ENCODE data around the gene TREH.
A peak's percentile ranks its signal among the peaks of the same experiment; 100 is the strongest.
"Not testable (repeated sequence)": the region's sequence is repeated elsewhere in the genome, so short reads cannot be mapped to it uniquely, and the experiment has no call there.

The TREH gene

GRCh38 chr11:118628031-118628430, 51.4 kb downstream of the TREH start:
- DNase-seq = no peak

DNA sequence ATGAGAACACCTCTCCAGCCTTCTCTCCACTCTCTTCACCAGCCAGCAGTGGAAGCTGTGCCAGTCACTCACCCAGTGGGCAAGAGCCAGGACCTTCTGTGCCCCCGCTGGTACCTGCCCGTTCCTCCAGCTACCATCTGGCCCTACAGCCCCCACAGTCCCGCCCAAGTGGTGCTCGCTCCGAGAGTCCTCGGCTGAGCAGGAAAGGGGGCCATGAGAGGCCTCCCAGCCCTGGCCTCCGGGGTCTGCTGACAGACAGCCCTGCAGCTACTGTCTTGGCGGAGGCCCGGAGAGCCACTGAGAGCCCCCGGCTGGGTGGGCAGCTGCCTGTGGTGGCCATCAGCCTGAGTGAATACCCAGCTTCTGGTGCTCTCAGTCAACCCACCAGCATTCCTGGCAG, 51.9 kb downstream of the TREH start:
- no peak for DNase-seq

GRCh38 chr11:118625976-118626375, 53.5 kb downstream of the TREH start:
- peak; percentile 61 for DNase-seq

- no peak for DNase-seq
Observed at GRCh38 chr11:118625036-118625690, 54.3 kb downstream of the TREH start.

DNA sequence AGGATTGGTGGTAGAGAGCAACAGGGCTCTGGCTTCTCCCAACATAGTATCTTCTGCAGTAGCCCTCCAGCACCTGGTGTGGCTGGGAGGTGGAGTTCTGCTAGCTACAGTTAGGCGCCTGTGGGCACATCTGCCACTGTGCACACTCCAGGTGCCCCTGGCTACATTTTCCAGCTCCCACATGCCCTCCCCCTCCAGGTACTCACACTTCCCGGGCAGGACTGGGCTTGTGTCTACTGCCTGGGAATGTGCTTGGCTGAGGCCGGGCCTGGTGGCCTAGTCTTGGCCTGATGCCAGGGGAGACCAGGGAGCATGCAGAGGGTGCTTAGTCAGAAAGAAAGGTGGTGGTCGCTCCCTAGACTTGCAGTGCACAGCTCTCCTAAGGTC, 56.2 kb downstream of the TREH start:
- no peak for DNase-seq

GRCh38 chr11:118622376-118623268, 56.8 kb downstream of the TREH start:
- no peak for DNase-seq

GRCh38 chr11:118621784-118622375, 57.6 kb downstream of the TREH start:
- no peak for DNase-seq

DNA sequence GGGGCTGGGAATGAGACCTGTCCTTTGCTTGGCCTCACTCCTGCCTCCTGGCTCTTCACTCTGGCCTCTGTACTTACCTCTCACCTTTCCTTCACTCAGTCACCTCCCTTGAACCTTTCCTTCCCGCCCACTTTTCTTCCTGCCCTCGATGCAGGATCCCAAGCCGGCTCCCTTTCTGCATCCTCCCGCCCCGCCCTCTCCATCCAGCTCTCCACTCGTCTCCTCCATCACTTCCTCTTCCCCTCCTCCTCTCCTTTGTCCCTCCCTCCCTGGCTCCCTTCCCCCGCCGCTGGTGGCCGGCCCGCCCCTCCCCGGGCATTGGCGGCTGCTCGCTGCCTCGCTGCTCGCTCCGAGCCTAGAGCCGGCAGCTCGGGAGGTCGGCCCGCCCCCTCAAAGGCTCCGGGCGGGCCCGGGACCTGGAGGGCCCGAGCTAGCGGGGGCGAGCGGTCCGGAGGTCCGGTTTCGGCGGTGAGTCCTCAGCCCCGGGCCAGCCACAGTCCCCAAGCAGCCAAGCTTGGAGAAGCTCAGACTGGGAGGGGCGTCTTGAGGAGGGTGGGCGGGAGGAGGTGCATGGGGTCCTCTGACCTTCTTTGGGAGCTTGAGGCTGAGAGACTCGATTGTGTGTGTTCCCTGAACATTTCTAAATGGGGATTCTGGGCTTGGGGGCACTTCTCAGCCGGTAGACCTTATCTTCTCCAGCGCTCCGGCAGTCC, 58.2 kb downstream of the TREH start:
- DNase-seq = peak; percentile 67

GRCh38 chr11:118620529-118621070, 58.9 kb downstream of the TREH start:
- no peak for DNase-seq

- DNase-seq = no peak
Observed at GRCh38 chr11:118619444-118620197, 59.8 kb downstream of the TREH start.

DNA sequence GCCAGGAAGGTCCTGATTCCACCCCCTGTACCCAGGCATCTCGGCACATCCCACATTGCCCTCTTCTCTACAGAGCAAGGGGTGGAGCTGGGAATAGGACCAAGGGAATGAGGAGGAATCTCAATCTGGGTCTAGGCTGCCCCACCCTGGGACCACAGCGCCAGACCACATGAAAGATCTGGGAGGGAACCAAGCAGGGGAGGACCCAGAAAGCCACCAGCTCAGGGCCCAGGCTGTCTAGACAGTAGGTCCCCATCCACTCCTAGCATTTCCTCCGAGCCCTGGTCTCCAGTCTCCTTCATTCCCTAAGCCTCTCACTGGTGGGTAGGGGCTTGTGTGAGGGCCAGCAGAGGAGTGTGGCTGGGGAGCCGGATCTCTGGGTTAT, 60.5 kb downstream of the TREH start:
- DNase-seq = no peak

DNA sequence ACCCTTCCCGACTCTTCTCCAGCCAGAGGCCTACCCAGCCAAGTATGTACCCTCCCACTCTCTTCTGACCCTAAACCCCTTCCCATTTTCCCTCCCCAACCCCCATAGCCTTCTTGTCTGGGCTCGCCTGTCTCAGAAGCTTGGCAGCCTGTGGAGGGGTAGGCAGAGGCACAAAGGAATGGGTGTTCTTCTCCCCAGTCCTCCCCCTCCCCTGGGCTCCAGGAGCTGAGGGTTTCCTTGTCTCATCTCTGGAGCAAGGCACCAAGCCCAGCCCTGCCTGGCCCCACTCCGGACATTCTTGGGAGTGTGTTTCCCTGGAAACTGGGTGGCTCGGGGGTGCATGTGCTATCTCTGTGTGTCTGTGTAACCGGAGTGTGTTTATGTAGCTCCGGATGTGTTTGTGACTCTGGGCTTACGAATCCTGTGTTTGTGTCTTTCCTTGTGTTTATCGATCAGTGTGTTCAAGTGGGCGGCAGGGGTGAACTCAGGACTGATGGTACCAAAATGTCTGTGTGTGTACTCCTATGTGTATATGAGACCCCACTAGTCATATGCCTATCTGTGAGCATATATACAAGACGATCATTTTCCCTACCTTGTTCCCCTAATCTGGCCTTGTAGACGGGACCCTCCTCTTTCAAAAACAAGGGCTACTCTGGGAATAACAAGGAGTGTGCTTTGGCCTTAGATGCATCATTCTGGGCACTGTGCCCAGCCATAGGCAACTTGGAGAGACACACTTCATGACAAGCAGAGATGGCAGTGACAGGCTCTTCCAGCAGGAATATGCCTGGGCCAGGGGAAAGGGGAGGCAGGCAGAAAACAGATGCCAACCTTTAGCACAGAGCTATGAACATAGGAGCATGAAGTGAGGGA, 61.1 kb downstream of the TREH start:
- no peak for DNase-seq

GRCh38 chr11:118615976-118616371, 63.5 kb downstream of the TREH start:
- DNase-seq = no peak

DNA sequence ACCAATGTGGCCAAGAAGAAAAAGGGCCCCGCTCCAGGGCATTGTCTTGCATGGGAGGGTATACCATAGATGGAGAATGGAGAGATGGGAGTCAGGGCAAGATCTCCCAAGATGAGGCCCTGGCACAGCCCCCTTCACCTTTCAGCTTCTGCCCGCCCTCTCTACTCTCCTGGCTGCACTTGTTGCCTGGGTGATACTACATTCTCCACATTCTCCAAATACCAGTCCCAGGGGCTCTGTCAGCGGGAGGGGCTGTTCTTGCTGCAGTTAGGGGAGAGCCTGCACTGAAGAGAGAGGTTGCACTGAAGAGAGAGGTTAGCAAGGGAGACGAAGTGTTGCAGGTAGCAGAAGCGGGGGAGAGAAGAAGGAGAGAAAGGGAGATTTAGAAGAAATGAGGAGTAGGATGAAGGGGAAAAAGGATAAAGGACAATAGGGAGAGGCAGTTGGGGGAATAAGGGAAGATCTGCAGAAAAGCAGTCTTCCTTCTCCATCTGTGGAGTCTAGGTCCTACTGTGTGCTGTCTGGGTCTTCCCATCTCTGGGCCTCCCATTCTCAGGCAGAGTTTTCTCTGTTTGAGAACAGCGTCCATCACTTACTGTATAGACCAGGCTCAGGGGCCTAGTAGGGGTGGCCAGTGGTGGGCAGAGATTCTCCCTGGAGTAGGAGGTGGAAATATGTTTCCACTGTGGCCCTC, 64.0 kb downstream of the TREH start:
- no peak for DNase-seq

- no peak for DNase-seq
Observed at GRCh38 chr11:118614511-118614910, 64.9 kb downstream of the TREH start.

DNA sequence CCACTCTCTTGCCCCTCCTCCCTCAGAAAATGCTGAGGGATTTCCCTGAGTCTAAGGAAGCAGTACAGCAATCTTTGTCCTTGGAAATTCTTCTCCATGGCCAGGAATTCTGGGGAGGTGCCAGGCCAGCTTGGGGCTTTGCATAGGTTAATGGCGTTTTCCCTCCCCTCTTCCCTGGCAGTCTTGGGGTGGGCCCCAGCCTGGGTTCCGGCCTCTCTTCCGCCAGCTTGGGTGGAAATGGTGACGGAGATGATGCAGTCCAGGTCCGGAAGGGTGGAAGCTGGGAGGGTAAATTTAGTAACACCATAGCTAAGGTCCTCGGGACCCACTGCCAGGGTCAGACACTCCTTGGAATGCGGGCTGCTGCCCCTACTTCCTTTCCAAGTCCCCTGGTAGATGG, 67.1 kb downstream of the TREH start:
- no peak for DNase-seq

DNA sequence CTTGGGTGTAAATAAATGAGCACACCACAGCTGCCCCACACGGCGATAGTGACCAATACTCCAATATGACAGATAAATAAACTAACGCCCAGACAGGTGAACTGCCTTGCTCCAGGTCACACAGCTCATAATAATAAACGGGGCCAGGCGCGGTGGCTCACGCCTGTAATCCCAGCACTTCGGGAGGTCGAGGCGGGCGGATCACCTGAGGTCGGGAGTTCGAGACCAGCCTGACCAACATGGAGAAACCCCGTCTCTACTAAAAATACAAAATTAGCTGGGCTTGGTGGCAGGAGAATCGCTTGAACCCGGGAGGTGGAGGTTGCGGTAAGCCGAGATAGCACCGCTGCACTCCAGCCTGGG, 68.0 kb downstream of the TREH start:
- DNase-seq = not testable (repeated sequence)

DNA sequence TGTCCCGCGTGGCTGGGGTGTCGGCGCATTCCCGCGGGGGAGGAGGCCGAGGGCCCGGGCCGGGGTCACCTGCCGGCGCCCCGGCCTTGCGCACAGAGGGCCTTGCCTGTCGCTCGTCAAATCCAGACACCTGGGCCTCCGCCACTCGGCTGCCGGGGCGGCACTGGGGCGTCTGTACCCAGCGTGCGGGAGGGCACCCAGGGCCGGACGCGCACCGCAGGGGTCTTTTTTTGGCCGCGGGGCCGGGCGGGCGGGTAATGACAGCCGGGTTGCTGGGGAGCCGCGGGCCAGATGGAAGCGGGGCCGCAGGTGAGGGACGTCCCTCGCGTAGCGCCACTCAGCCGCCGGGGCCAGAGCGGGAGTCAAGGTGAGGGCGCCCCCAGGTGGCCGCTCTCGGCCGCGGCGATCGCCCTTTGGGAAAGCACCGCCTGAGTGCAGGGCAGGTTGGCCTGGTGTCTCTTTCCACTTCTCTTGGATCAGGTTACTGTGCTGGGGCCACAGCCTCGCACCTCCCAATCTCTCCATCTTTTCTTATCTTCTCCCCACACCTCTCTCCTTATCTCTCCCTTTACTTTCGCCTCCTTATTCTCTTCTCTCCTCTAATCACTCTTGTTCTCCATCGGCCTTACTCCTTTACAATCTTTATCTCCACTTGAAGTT, 68.5 kb downstream of the TREH start:
- peak; percentile 81 for DNase-seq

- DNase-seq = no peak
Observed at GRCh38 chr11:118610225-118610772, 69.2 kb downstream of the TREH start.

All from hematopoietic multipotent progenitor cell treated with erythropoietin and hydrocortisone succinate and interleukin-3 and kit ligand, for 6 days (in vitro differentiated cells).